Measurements from ENCODE around the gene YARS2.
"Not testable (repeated sequence)": the region's sequence is repeated elsewhere in the genome, so short reads cannot be mapped to it uniquely, and the experiment has no call there.

Gene YARS2

GRCh38 chr12:32706335-32707024, 49.2 kb downstream of the YARS2 start:
- DNase-seq (ENCODE audit: low read depth, low spot score), result no peak
- Histone ChIP-seq H3K36me3 (ENCODE audit: insufficient read depth, insufficient read length, low read length) (peaks cover 70% of the 10 kb centered on the region), H3K4me1 (ENCODE audit: insufficient read depth, insufficient read length) (no peaks in the 10 kb centered on the region)

GRCh38 chr12:32705783-32706182, 49.9 kb downstream of the YARS2 start:
- Histone ChIP-seq H3K36me3 (ENCODE audit: insufficient read depth, insufficient read length, low read length) (peaks cover 68% of the 10 kb centered on the region), H3K9me3 (ENCODE audit: insufficient read depth, low read length) (no peaks in the 10 kb centered on the region), H3K4me3 (ENCODE audit: insufficient read length, low read depth) (no peak overlapping the region), H3K4me1 (ENCODE audit: insufficient read depth, insufficient read length) (no peaks in the 10 kb centered on the region), H3K27me3 (ENCODE audit: insufficient read depth, insufficient read length) (no peaks in the 10 kb centered on the region), H3K9ac (ENCODE audit: insufficient read length, low read depth) (no peak overlapping the region)
- TF ChIP-seq SUZ12 (IDR thresholded peaks at IDR 0.05; ENCODE audit: extremely low read depth, insufficient read depth, insufficient read length) (no peak), YY1 (IDR thresholded peaks at IDR 0.05; ENCODE audit: insufficient read depth, insufficient read length) (no peak), ZNF274 (IDR thresholded peaks at IDR 0.05; ENCODE audit: low read depth, low read length) (no peak)
- DNase-seq (ENCODE audit: low read depth, low spot score), result no peak

More at GRCh38 chr12:32706335-32707024, 49.2 kb downstream of the YARS2 start:
- no peaks in the 10 kb centered on the region for H3K9me3 ChIP-seq (ENCODE audit: insufficient read depth, low read length)
- TF ChIP-seq SUZ12 (IDR thresholded peaks at IDR 0.05; ENCODE audit: extremely low read depth, insufficient read depth, insufficient read length) (no peak), ZNF274 (IDR thresholded peaks at IDR 0.05; ENCODE audit: low read depth, low read length) (no peak), YY1 (IDR thresholded peaks at IDR 0.05; ENCODE audit: insufficient read depth, insufficient read length) (no peak)
- no peaks in the 10 kb centered on the region for H3K27me3 ChIP-seq (ENCODE audit: insufficient read depth, insufficient read length)
- no peak overlapping the region for H3K4me3 ChIP-seq (ENCODE audit: insufficient read length, low read depth)
- H3K9ac ChIP-seq (ENCODE audit: insufficient read length, low read depth), result no peak overlapping the region

DNA sequence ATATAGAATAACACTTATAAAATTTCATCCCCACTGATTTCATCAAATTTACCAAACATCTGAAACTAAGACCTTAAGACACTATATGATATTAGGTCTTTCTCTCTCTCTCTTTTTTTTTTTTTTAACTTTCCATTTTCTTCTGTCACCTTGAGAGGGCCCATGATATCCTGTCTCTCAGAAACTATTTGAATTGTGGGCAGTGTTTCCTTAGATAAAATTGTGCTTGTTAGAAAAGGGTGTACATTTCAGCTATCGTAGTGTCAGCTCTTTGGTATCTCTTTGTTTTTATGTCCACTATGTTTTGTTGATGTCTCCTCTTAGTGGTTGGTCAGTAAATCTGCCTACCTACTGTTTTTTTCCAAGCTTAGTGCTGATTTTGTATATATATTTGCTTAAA, 52.8 kb downstream of the YARS2 start:
- Histone ChIP-seq H3K9me3 (ENCODE audit: insufficient read depth, low read length) (no peaks in the 10 kb centered on the region), H3K9ac (ENCODE audit: insufficient read length, low read depth) (no peak overlapping the region), H3K27me3 (ENCODE audit: insufficient read depth, insufficient read length) (no peaks in the 10 kb centered on the region), H3K4me1 (ENCODE audit: insufficient read depth, insufficient read length) (no peaks in the 10 kb centered on the region), H3K36me3 (ENCODE audit: insufficient read depth, insufficient read length, low read length) (peaks cover 50% of the 10 kb centered on the region), H3K4me3 (ENCODE audit: insufficient read length, low read depth) (no peak overlapping the region)
- DNase-seq (ENCODE audit: low read depth, low spot score), result no peak
- no peak for TF ChIP-seq ZNF274 (IDR thresholded peaks at IDR 0.05; ENCODE audit: low read depth, low read length)
- no peak for TF ChIP-seq SUZ12 (IDR thresholded peaks at IDR 0.05; ENCODE audit: extremely low read depth, insufficient read depth, insufficient read length)
- TF ChIP-seq YY1 (IDR thresholded peaks at IDR 0.05; ENCODE audit: insufficient read depth, insufficient read length), result no peak

DNA sequence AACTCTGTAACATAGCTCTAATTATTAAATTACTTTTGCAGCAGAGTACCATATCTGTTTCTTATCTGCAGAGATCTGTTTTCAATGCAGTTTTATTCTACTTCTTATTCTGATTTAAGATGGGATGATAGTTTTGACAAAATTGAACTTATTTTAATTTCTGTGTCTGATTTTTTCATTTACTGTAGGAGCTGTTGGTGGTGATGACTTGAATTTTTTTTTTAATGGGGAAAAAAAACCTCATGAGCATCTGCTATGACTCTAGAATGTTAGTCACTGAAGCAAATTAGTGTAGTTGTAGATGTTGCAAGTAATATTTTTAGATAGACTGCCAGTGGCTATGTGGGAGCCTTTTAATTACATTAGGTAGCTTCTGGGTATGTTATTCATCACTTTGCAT, 53.2 kb downstream of the YARS2 start:
- Histone ChIP-seq H3K4me1 (ENCODE audit: insufficient read depth, insufficient read length) (no peaks in the 10 kb centered on the region), H3K27me3 (ENCODE audit: insufficient read depth, insufficient read length) (no peaks in the 10 kb centered on the region), H3K9ac (ENCODE audit: insufficient read length, low read depth) (no peak overlapping the region), H3K9me3 (ENCODE audit: insufficient read depth, low read length) (no peaks in the 10 kb centered on the region), H3K36me3 (ENCODE audit: insufficient read depth, insufficient read length, low read length) (peaks cover 46% of the 10 kb centered on the region), H3K4me3 (ENCODE audit: insufficient read length, low read depth) (no peak overlapping the region)
- no peak for DNase-seq (ENCODE audit: low read depth, low spot score)
- TF ChIP-seq ZNF274 (IDR thresholded peaks at IDR 0.05; ENCODE audit: low read depth, low read length) (no peak), YY1 (IDR thresholded peaks at IDR 0.05; ENCODE audit: insufficient read depth, insufficient read length) (no peak), SUZ12 (IDR thresholded peaks at IDR 0.05; ENCODE audit: extremely low read depth, insufficient read depth, insufficient read length) (no peak)

GRCh38 chr12:32699437-32699836, 56.3 kb downstream of the YARS2 start:
- not testable (repeated sequence) for H3K9me3 ChIP-seq (ENCODE audit: insufficient read depth, low read length); H3K4me3 ChIP-seq (ENCODE audit: insufficient read length, low read depth); H3K9ac ChIP-seq (ENCODE audit: insufficient read length, low read depth); DNase-seq (ENCODE audit: low read depth, low spot score); H3K27me3 ChIP-seq (ENCODE audit: insufficient read depth, insufficient read length); H3K4me1 ChIP-seq (ENCODE audit: insufficient read depth, insufficient read length)
- peaks cover 31% of the 10 kb centered on the region for H3K36me3 ChIP-seq (ENCODE audit: insufficient read depth, insufficient read length, low read length)

GRCh38 chr12:32698285-32698684, 57.4 kb downstream of the YARS2 start:
- Histone ChIP-seq H3K9me3 (ENCODE audit: insufficient read depth, low read length) (no peaks in the 10 kb centered on the region), H3K4me1 (ENCODE audit: insufficient read depth, insufficient read length) (no peaks in the 10 kb centered on the region), H3K36me3 (ENCODE audit: insufficient read depth, insufficient read length, low read length) (peaks cover 32% of the 10 kb centered on the region), H3K27me3 (ENCODE audit: insufficient read depth, insufficient read length) (no peaks in the 10 kb centered on the region), H3K4me3 (ENCODE audit: insufficient read length, low read depth) (no peak overlapping the region), H3K9ac (ENCODE audit: insufficient read length, low read depth) (no peak overlapping the region)
- TF ChIP-seq ZNF274 (IDR thresholded peaks at IDR 0.05; ENCODE audit: low read depth, low read length), result no peak
- no peak for TF ChIP-seq SUZ12 (IDR thresholded peaks at IDR 0.05; ENCODE audit: extremely low read depth, insufficient read depth, insufficient read length)
- no peak for TF ChIP-seq YY1 (IDR thresholded peaks at IDR 0.05; ENCODE audit: insufficient read depth, insufficient read length)
- no peak for DNase-seq (ENCODE audit: low read depth, low spot score)

GRCh38 chr12:32697445-32697844, 58.3 kb downstream of the YARS2 start:
- no peak for DNase-seq (ENCODE audit: low read depth, low spot score)
- H3K4me3 ChIP-seq (ENCODE audit: insufficient read length, low read depth), result no peak overlapping the region

More at GRCh38 chr12:32697445-32697844, 58.3 kb downstream of the YARS2 start:
- Histone ChIP-seq H3K4me1 (ENCODE audit: insufficient read depth, insufficient read length) (no peaks in the 10 kb centered on the region), H3K27me3 (ENCODE audit: insufficient read depth, insufficient read length) (no peaks in the 10 kb centered on the region), H3K9ac (ENCODE audit: insufficient read length, low read depth) (no peak overlapping the region), H3K9me3 (ENCODE audit: insufficient read depth, low read length) (no peaks in the 10 kb centered on the region), H3K36me3 (ENCODE audit: insufficient read depth, insufficient read length, low read length) (peaks cover 31% of the 10 kb centered on the region)
- TF ChIP-seq SUZ12 (IDR thresholded peaks at IDR 0.05; ENCODE audit: extremely low read depth, insufficient read depth, insufficient read length), result no peak
- TF ChIP-seq YY1 (IDR thresholded peaks at IDR 0.05; ENCODE audit: insufficient read depth, insufficient read length), result no peak
- no peak for TF ChIP-seq ZNF274 (IDR thresholded peaks at IDR 0.05; ENCODE audit: low read depth, low read length)
